Measurements from ENCODE around the gene GRAMD1A.

The GRAMD1A gene

DNA sequence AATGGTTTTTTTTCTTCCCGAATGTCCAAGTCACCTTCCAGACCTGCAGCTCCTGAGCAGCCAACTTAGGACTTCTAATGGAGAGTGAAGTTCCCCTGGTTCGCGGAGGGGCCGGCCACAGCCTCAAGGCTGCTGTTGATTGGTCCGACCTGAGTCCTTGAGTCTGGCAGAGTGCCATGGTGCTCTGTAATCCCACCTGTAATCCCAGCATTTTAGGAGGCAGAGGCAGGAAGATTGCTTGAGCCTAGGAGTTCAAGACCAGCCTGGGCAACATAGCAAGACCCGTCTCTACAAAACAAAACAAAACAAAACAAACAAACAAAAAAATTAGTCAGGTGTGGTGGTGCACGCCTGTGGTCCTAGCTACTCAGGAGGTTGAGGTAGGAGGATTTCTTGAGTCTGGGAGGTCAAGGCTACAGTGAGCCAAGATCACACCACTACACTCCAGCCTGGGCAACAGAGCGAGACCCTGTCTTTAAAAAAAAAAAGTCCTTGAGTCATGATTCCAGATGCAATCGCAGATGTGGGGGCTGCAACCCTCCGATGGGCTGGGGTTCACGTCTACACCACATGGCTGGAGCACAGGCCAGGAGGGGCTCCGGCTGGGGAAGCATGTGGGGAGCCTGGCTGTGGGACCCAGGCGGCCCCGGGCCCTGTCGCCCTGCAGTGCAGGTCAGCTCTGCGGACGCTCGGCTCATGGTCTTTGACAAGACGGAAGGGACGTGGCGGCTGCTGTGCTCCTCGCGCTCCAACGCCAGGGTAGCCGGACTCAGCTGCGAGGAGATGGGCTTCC lies 59.1 kb downstream of the GRAMD1A start:
- no peak for DNase-seq

DNA sequence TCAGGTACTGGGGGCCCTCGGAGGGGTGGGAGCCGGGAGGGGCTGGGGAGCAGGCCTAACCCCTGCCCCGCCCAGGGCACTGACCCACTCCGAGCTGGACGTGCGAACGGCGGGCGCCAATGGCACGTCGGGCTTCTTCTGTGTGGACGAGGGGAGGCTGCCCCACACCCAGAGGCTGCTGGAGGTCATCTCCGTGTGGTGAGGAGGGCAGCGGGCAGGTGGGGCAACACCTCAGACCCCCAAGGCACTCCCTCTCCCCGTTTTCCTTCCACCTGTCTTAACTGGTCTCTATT lies 59.6 kb downstream of the GRAMD1A start:
- DNase-seq, result no peak

DNA sequence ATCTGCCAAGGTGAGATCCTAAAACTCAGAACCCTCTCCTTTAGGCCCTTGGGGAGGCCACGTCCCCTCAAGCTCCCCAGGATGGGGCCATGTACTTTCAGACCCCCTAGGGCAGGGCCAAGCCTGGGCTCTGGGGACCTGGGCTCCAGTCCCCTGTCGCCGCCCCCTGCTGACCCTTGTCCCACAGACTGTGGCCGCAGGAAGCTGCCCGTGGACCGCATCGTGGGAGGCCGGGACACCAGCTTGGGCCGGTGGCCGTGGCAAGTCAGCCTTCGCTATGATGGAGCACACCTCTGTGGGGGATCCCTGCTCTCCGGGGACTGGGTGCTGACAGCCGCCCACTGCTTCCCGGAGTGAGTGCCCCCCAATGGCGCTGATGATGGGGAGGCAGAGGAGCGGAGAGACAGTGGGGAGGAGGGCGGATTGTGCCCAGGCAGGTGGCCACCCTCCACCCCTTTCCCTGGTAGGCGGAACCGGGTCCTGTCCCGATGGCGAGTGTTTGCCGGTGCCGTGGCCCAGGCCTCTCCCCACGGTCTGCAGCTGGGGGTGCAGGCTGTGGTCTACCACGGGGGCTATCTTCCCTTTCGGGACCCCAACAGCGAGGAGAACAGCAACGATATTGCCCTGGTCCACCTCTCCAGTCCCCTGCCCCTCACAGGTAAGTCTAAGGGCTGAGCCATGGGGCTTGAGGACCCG lies 60.2 kb downstream of the GRAMD1A start:
- no peak for DNase-seq

DNA sequence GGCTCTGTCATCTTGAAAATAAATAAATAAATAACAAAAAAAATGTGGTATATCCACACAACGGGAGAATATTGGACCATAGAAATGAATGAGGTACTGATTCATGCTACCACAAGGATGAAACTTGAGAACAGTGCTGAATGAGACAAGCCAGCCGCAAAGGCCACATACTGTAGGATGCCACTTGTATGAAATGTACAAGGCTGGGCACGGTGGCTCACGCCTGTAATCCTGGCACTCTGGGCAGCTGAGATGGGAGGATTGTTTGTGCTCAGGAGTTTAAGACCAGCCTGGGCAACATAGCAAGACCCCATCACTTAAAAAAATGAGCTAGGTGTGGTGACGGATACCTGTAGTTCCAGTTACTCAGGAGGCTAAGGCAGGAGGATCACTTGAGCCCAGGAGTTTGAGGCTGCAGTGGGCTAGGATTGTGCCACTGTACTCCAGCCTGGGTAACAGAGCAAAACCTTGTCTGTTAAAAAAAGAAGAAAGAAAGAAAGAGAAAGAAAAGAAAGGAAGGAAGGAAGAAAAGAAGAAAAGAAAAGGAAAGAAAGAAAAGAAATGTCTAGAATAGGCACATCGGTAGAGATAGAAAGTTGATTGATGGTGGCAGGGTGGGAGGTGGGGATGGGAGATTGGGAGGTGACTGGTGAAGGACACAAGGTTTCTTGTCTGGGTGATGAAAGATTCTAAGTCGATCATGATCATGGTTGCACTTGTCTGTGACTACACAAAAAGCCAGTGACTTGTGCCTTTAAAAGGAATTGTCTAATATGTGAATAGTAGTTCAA lies 61.7 kb downstream of the GRAMD1A start:
- DNase-seq, result no peak

DNA sequence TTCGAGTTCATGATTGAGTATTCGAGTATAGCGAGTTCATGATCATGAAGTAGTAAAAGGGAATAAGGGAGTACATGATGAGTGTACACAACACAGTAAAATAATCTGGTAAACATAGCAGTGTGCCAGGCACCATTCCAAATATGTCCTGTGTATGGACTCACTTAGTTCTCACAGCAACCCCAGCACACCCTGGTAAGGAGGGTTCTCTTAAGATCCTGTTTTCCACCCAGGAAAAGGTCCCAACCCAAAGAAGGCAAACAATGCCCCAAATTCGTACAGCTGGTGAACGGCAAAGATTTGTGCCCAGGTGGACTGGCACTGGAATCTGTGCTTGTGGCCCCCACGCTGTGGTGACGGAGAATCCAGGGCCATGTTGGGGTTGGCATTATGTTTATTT lies 62.8 kb downstream of the GRAMD1A start:
- DNase-seq, result no peak

DNA sequence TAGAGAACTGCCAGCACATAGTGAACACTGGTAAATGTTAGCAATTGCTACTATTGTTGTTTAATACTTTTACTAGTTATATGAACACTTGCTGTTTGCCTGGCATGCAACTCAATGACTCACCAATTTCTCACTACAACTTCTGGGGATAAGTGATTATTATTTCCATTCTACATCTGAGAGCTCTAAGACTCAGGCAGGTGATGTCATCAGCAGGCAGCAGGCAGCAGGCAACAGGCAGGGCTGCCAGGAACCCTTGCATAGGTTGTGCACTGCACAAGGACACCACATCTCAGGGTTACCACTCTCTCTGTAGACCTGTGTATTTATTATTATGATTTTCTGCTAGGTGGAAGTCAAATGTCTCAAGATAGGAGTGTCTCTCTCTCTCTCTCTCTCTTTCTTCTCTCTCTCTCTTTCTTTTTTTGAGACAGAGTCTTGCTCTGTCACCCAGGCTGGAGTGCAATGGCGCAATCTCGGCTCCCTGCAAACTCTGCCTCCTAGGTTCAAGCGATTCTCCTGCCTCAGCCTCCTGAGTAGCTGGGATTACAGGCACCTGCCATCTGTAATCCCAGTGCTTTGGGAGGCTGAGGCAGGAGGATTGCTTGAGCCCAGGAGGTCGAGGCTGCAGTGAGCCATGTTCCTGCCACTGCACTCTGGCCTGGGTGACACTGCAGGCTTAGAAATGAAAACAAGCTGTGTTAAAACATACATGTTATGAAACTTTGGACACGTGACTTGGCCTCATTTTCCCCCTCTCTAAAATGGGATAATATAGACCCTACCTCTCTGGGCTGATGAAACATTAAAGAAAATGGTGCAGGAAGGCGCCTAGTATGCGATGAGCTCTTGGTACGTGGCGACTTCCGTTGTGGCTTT lies 64.1 kb downstream of the GRAMD1A start:
- DNase-seq, result no peak

DNA sequence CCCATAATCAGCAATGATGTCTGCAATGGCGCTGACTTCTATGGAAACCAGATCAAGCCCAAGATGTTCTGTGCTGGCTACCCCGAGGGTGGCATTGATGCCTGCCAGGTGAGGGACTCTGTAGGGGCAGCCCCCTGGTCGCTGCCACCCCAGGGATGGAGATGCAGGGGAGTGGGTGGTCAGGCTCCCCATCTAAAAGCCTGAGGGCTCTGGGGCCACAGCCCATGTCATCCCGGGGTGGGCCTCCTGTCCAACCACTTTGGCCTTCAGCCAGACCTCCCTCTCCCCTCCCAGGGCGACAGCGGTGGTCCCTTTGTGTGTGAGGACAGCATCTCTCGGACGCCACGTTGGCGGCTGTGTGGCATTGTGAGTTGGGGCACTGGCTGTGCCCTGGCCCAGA lies 65.5 kb downstream of the GRAMD1A start:
- DNase-seq, result no peak

DNA sequence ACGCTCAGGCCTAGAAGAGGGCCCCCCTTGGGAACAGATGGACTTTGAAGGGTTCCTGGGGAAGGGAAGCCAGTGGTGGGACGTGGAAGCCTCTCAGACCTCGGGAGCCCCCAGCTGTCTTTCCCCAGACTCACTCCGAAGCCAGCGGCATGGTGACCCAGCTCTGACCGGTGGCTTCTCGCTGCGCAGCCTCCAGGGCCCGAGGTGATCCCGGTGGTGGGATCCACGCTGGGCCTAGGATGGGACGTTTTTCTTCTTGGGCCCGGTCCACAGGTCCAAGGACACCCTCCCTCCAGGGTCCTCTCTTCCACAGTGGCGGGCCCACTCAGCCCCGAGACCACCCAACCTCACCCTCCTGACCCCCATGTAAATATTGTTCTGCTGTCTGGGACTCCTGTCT lies 66.0 kb downstream of the GRAMD1A start:
- no peak for DNase-seq

DNA sequence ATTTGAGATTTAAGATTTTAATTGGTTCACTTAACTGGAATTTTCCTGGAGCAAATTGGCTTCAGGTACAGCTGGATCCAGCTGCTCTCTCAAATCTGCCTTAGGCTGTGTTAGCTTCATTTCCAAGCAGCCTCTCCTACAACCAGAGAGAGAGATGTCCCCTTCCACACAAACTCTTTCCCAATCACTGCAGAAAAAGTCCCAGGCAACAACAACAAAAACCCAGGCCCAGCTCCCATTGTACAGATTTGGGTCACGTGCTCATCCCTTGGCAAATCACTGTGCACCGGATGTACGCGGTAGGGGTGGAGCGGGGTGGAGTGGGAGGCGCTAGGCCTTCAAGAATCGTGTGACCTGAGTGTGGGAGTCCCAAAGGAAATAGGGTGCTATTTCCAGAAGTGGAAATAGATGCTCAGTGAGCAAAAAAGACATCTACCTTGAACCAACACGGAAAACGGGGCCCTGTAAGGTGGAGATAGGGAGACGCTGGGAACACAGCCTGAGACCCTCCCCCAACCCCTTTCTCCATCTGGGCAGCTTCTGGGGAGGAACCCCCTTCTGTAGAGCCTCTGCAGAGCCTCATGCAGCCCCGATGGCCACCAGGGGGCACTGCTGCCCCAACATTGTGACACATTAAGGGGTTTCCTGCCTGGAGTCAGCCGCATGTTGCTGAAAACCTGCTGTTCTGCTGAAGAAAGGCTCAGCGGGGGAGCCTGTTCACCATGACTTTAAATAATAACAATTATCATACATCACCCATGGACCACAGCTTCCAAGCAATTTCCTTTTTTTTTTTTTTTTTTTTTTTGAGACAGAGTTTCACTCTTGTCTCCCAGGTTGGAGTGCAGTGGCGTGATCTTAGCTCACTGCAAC lies 66.8 kb downstream of the GRAMD1A start:
- peak; percentile 62 for DNase-seq

DNA sequence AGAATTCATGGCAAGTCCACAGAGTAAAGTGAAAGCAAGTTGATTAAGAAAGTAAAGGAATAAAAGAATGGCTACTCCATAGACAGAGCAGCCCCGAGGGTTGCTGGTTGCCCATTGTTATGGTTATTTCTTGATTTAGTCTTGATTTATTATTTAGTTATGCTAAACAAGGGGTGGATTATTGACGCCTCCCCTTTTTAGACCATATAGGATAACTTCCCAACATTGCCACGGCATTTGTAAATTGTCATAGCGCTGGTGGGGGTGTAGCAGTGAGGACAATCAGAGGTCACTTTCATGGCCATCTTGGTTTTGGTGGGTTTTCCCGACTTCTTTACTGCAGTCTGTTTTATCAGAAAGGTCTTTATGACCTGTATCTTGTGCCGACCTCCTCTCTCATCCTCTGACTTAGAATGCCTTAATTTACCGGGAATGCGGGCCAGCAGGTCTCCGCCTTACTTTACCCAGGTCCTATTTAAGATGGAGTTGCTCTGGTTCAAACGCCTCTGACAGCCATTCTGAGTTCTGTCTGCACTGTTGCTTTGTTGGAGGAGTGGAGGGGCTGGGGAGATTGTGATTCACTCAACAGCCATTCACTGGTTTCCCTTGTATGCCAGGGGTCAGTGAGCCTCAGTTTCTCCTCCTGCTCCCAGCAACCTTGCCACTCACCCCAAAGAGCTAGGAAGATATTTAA lies 69.0 kb downstream of the GRAMD1A start:
- DNase-seq, result no peak

DNA sequence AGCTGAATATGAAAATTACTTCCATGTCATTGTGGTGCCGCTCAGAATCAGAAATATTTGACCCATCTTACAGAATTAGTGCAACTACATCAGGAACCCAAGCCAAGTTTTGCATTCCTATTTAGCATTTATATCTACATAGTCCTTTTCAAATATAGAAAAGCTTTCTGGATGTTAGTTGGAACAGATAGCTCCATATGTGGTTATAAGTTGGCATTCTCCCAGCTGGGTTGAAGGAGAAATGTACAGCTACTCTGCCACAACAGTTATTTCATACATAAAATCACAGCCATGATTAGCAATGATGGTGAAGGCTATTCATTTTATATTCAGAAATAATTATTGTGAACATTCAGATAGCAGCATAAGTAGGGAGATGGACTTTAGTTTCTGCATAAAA lies 69.6 kb downstream of the GRAMD1A start:
- DNase-seq, result no peak

DNA sequence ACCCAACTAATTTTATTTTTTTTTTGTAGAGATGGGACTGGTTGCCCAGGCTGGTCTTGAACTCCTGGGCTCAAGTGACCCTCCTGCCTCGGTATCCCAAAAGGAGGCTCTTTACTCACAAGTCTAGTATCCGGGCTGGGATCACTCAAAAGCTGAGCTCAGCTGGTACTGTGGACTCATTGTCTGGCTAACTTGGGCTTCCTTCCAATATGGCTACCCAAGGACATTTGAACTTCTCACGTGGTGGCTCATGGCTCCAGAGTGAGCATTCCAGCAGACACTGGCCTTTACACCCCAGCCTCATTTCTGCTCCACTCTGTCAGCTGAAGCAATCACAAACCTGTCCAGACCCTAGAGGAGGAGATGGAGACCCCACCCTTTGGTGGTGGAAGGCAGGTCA lies 70.3 kb downstream of the GRAMD1A start:
- DNase-seq, result no peak

DNA sequence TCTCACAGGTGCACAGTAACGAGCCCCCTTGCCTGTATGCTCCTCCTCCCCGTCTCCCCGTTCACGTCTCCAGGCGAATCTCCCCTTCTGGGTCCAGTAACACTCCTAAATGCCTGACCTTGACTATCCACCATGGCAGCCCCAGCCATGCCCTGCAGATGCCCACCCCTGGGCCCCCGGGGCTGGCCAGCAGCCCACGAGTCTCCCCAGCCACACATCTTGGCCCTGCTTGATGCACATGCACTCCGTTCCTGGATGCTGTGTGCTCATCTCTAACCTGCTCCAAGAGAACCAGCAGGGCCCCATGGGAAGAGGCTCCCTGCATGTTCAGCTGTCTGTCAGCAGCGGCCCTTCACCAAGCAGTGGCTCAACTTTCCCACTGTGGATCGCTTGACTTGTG lies 73.4 kb downstream of the GRAMD1A start:
- no peak for DNase-seq

DNA sequence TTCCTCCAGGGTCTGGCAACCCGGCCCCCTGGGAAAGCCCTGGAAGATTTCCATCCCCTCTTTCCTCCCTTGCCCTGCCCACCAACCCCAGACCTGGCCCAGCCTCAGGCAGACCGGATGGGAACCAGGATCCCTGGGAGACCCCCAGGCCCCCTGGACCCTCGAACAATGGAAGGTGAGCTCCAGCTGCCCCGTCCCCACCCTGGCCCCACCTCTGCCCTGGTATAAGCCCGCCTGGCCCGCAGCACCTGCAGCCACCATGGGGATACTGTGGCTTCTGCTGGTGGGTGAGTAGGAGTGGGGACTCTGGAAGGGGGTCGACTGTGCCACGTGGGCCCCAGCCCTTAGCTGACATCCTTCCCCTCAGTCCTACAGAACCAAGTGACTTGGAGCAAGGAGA lies 73.8 kb downstream of the GRAMD1A start:
- DNase-seq, result no peak

DNA sequence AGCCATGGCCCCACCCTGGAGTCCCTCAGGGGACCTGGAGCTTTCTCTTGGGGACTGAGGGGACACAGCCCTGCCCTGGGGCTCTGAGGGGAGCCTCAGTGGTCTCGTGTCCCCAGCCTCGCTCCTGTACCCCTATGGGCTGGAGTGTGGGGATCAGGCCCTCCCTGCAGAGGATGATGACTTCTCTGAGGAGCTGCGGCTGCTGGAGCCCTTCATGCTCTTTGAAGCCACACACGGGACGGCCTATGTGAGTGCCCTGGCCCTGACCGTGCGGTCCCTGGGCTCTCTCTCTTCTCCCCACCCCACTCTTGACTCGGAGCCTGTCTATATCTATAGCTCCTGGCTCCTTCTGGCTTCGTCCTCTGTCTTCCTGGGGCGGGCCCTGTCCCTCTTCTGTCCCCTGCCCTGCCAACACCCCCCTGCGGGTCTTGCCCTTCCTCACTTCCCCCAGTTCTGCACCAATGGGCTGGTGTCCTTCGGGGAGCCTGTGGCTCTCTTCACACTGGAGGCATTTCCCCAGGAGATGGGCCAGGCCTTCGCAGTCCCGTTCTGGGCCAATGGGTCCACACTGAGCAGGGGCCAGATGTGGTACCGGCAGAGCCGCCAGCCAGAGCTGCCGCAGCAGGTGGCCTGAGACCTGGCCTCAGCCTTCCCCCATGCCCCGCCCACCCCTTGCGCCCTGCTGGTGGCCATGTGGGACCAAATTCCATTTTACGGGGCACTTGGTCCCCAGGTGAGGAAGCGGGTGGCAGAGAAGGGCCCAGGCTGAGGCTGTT lies 74.5 kb downstream of the GRAMD1A start:
- no peak for DNase-seq

DNA sequence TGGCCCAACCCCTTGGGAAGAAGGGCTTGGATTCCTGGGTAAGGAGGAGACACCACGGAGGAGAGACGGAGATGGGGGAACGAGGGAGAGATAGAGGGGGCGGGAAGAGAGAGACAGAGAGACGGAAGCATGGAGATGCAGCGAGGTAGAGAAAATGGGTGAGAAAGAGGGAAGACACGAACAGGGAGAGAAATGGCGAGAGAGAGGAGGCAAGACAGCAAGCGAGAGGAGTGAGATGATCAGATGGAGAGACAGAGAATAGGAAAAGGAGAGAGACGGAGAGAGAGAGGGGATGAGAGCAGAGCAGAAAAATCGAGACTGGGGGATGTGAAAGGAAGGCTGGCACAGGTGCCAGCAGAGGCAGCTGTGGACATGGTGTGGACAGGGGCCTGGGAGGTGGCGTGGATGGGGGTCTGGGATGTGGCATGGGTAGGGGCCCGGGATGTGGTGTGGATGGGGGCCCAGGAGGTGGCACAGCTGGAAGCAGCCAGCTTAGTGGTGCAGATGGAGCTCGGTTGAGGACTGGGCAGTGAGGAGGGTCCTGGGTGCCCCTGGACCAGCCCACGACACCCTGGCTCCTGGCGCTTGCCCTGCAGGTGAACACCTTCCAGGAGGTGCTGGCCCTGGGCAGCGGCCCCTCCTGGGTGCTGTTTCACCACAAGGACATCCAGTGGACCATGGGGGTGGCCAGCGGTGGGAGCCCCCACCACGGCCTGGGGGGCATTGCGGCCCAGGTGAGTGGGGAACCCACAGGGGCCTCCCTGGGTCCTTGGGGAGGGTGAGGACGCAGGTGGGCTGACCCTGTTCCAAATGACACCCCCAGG lies 75.3 kb downstream of the GRAMD1A start:
- no peak for DNase-seq

DNA sequence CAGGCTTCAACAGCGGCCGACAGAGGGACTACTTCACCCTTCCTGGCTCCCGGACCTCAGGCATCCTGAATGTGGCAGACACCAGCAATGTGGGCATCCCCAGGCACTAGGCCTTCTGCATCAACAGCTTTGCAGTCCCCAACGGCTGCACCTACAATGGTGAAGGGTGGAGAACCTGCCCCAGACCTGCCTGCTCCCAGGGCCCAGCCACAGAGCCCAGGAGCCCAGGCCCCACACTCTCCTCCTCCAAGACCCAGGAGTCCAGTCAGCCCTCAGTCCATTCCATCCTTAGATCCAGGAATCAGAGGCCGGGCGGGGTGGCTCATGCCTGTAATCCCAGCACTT lies 75.9 kb downstream of the GRAMD1A start:
- no peak for DNase-seq
